ENCODE measurements around the gene SMG6.
A peak's percentile ranks its signal among the peaks of the same experiment; 100 is the strongest.
"Not testable (repeated sequence)": the region's sequence is repeated elsewhere in the genome, so short reads cannot be mapped to it uniquely, and the experiment has no call there.

Gene SMG6

GRCh38 chr17:2303204-2304188, at the start of gene SMG6, which contains the start of gene SRR:
Gene SMG6, minus strand, starts transcription at chr17:2303785. Its CDS starts 65 bp downstream, at chr17:2303720.
Gene SRR, plus strand, starts transcription at chr17:2303950. Its CDS starts 11,611 bp downstream, at chr17:2315561.
- peak; percentile 89 for DNase-seq (ENCODE audit: low spot score)

GRCh38 chr17:2351269-2351668, 47.7 kb upstream of the SMG6 start:
- no peak for DNase-seq (ENCODE audit: low spot score)

- DNase-seq (ENCODE audit: low spot score), result peak; percentile 61
Measured at GRCh38 chr17:2347805-2348685, 44.5 kb upstream of the SMG6 start.

- no peak for DNase-seq (ENCODE audit: low spot score)
Measured at GRCh38 chr17:2346475-2346874, 42.9 kb upstream of the SMG6 start.

GRCh38 chr17:2344528-2344927, 40.9 kb upstream of the SMG6 start:
- no peak for DNase-seq (ENCODE audit: low spot score)

GRCh38 chr17:2343421-2343820, 39.8 kb upstream of the SMG6 start:
- no peak for DNase-seq (ENCODE audit: low spot score)

- DNase-seq (ENCODE audit: low spot score), result no peak
Measured at GRCh38 chr17:2338315-2338657, 34.7 kb upstream of the SMG6 start.

- peak; percentile 74 for DNase-seq (ENCODE audit: low spot score)
Measured at GRCh38 chr17:2337544-2338314, 34.1 kb upstream of the SMG6 start.

- peak; percentile 69 for DNase-seq (ENCODE audit: low spot score)
Measured at GRCh38 chr17:2336852-2337543, 33.4 kb upstream of the SMG6 start, which contains the start of gene SGSM2. Gene SGSM2, plus strand, starts transcription at chr17:2337501. Its CDS starts 188 bp downstream, at chr17:2337689.

- peak; percentile 95 for DNase-seq (ENCODE audit: low spot score)
Measured at GRCh38 chr17:2336215-2336851, 32.7 kb upstream of the SMG6 start, which contains the start of gene TSR1. Gene TSR1, minus strand, starts transcription at chr17:2336457. Its CDS starts 30 bp downstream, at chr17:2336427.

- DNase-seq (ENCODE audit: low spot score), result peak; percentile 18
Measured at GRCh38 chr17:2335726-2336214, 32.2 kb upstream of the SMG6 start.

- no peak for DNase-seq (ENCODE audit: low spot score)
Measured at GRCh38 chr17:2331303-2331702, 27.7 kb upstream of the SMG6 start.

GRCh38 chr17:2323629-2324314, 20.2 kb upstream of the SMG6 start:
- no peak for DNase-seq (ENCODE audit: low spot score)

GRCh38 chr17:2321399-2321798, 17.8 kb upstream of the SMG6 start:
- no peak for DNase-seq (ENCODE audit: low spot score)

- no peak for DNase-seq (ENCODE audit: low spot score)
Measured at GRCh38 chr17:2319051-2319450, 15.5 kb upstream of the SMG6 start.

GRCh38 chr17:2317796-2318195, 14.2 kb upstream of the SMG6 start:
- DNase-seq (ENCODE audit: low spot score), result no peak

GRCh38 chr17:2316916-2317205, 13.3 kb upstream of the SMG6 start:
- DNase-seq (ENCODE audit: low spot score), result not testable (repeated sequence)

GRCh38 chr17:2312736-2313135, 9.2 kb upstream of the SMG6 start:
- DNase-seq (ENCODE audit: low spot score), result no peak

GRCh38 chr17:2309338-2310154, 6.0 kb upstream of the SMG6 start:
- DNase-seq (ENCODE audit: low spot score), result no peak
